Activated CD4-positive, CD25-positive, alpha-beta regulatory T cell treated with anti-CD3 and anti-CD28 coated beads, Interleukin-2, amount 50 U/mL, for 72 hours (primary cell): Measurements from ENCODE around the gene PDSS2.
"Not testable (repeated sequence)": the region's sequence is repeated elsewhere in the genome, so short reads cannot be mapped to it uniquely, and the experiment has no call there.

ENCODE experiments used
- DNase-seq: peaks from one replicate; pipeline ENCODE4 v3.0.0; 2021

The PDSS2 gene

GRCh38 chr6:107314531-107314939, 144.8 kb downstream of the PDSS2 start:
- no peak for DNase-seq

GRCh38 chr6:107313776-107314175, 145.6 kb downstream of the PDSS2 start:
- DNase-seq, result no peak

- no peak for DNase-seq
Observed at GRCh38 chr6:107310362-107310761, 149.0 kb downstream of the PDSS2 start.

GRCh38 chr6:107308677-107309076, 150.7 kb downstream of the PDSS2 start:
- DNase-seq, result no peak

- DNase-seq, result not testable (repeated sequence)
Observed at GRCh38 chr6:107305994-107306393, 153.4 kb downstream of the PDSS2 start.

GRCh38 chr6:107305391-107305790, 154.0 kb downstream of the PDSS2 start:
- no peak for DNase-seq

- no peak for DNase-seq
Observed at GRCh38 chr6:107304421-107305025, 154.8 kb downstream of the PDSS2 start.

- no peak for DNase-seq
Observed at GRCh38 chr6:107293350-107293749, 166.0 kb downstream of the PDSS2 start.

GRCh38 chr6:107292715-107293271, 166.6 kb downstream of the PDSS2 start:
- no peak for DNase-seq

- no peak for DNase-seq
Observed at GRCh38 chr6:107290491-107290890, 168.9 kb downstream of the PDSS2 start.

- not testable (repeated sequence) for DNase-seq
Observed at GRCh38 chr6:107289258-107289657, 170.1 kb downstream of the PDSS2 start.

- DNase-seq, result not testable (repeated sequence)
Observed at GRCh38 chr6:107285683-107286082, 173.7 kb downstream of the PDSS2 start.

- DNase-seq, result no peak
Observed at GRCh38 chr6:107284805-107285204, 174.6 kb downstream of the PDSS2 start.

- no peak for DNase-seq
Observed at GRCh38 chr6:107280791-107281190, 178.6 kb downstream of the PDSS2 start.

- not testable (repeated sequence) for DNase-seq
Observed at GRCh38 chr6:107280001-107280400, 179.4 kb downstream of the PDSS2 start.

- no peak for DNase-seq
Observed at GRCh38 chr6:107275330-107275865, 184.0 kb downstream of the PDSS2 start.

GRCh38 chr6:107274288-107274687, 185.1 kb downstream of the PDSS2 start:
- DNase-seq, result no peak

- no peak for DNase-seq
Observed at GRCh38 chr6:107272246-107272645, 187.1 kb downstream of the PDSS2 start.

GRCh38 chr6:107271208-107271790, 188.1 kb downstream of the PDSS2 start:
- no peak for DNase-seq

GRCh38 chr6:107267634-107268033, 191.7 kb downstream of the PDSS2 start:
- no peak for DNase-seq

- DNase-seq, result no peak
Observed at GRCh38 chr6:107267006-107267405, 192.4 kb downstream of the PDSS2 start.

GRCh38 chr6:107266563-107266962, 192.8 kb downstream of the PDSS2 start:
- DNase-seq, result no peak

GRCh38 chr6:107264357-107264840, 195.0 kb downstream of the PDSS2 start:
- no peak for DNase-seq

- DNase-seq, result no peak
Observed at GRCh38 chr6:107259951-107260350, 199.4 kb downstream of the PDSS2 start.
